Activated CD4-positive, alpha-beta T cell treated with anti-CD3 and anti-CD28 coated beads for 48 hours (primary cell): ENCODE measurements around the gene ZCCHC3.

ENCODE experiments used
- DNase-seq: peaks from one replicate; pipeline ENCODE4 v3.0.0-alpha.2; 2020

Gene ZCCHC3

DNA sequence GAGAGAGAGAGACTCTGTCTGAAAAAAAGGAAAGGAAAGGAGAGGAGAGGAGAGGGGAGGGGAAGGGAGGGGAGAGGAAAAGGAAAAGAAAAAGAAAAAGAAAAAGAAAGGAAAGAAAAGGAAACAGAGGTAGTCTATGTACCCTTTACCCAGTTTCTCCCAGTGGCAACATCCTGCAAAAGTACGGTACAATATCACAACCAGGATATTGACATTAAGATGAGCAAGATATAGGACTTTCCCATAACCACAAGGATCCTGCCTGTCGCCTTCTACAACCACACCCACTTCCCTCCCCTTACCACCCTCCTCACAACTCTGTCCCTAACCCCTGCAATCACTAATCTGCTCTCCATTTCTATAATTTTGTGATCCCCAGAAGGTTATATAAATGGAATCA, 10.9 kb upstream of the ZCCHC3 start:
- no peak for DNase-seq

GRCh38 chr20:288956-289692, 8.2 kb upstream of the ZCCHC3 start:
- no peak for DNase-seq

DNA sequence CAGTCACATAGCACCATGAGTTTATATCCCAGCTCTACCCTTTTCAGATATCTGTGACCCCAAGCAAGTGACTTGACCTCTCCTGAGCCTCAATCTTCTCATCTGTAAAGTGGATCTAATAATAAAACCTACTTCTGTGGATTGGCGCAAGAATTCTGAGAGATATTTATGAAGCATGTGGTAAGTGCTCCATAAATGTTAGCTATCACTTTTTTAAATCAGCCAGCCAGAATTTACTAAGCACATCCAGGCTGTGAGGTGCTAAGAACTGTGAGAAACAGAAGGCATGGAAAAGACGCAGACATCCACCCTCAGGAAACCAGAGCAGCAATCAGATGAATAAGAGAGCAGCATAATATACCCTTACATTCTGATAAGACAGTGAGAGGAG, 7.7 kb upstream of the ZCCHC3 start:
- no peak for DNase-seq

DNA sequence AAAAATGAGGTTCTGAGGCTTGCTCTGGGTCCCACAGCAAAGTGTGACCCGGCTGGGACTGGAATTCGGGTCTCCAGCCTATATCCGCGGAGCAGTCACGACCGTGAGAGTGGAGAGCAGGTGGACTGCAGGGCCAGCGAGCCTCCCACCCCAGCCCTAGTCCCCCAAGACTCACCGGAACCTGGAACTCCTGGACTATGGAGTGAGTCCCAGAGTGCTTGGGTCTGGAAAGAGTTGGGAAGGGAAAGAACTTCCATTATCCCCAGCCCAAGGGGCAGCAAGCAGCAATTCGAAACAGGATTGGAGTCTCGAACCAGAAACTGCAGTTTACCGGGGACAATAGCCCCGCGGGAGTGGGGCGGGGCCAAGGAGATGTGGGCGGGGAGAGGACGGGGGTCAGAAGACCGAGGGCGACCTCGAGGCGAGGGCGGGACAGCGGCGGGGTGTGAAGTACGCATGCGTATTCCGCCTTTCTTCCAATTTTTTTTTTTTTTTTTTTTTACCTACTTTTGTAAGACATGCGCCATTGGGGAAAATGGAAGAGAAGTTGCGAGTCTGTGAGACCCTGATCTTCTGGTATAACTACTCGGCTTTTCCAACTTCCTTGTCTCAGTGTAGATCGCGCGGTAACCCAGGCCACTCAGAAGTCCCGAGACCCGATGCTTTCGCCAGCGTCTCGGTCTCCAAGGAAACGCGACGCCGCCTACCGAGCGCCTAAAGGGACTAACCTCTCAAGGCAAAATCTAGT, 7.1 kb upstream of the ZCCHC3 start, which contains the start of gene C20orf96:
Gene C20orf96, minus strand, starts transcription at position 667 of the 748 bp plus-strand sequence. Its CDS starts 140 bp downstream, at position 527.
- DNase-seq = peak; percentile 93

- no peak for DNase-seq
Measured at GRCh38 chr20:294602-295001, 2.8 kb upstream of the ZCCHC3 start.

GRCh38 chr20:295804-296203, 1.6 kb upstream of the ZCCHC3 start:
- no peak for DNase-seq

GRCh38 chr20:297925-298775, 780 bp downstream of the ZCCHC3 start:
- DNase-seq = peak; percentile 62

- DNase-seq = no peak
Measured at GRCh38 chr20:298776-299391, 1.5 kb downstream of the ZCCHC3 start.

DNA sequence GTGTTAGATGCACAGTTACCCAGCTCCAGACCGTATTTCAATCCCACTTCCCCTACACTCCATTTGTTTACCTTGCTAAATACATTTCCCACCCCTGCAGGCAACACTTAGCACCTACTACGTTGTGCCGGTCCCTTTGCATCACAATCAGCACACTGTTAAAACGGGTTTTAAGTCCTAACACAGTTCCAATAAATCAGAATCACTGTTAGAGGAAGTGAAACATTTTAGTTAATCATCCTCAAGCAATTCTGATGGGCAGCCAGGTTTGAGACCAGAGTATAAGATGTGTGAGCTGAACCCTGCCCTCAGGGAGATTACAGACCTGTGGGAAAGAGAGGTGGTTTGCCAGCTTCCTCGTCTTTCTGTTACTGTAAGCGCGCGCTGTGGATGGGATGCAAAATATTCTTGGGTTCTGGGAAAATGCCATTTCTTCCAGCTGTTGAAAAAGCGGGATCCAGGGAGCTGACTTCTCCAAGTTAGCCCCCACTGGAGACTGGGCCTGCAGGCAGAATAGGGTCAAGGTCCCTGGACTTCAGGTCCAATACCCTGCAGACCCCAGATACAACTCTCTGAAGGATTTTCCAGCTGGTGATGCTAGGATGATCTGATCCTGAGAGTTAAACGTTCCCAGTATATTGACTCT, 3.1 kb downstream of the ZCCHC3 start:
- no peak for DNase-seq

- DNase-seq = peak; percentile 24
Measured at GRCh38 chr20:301886-302848, 4.8 kb downstream of the ZCCHC3 start.

- DNase-seq = no peak
Measured at GRCh38 chr20:305745-306144, 8.4 kb downstream of the ZCCHC3 start.

DNA sequence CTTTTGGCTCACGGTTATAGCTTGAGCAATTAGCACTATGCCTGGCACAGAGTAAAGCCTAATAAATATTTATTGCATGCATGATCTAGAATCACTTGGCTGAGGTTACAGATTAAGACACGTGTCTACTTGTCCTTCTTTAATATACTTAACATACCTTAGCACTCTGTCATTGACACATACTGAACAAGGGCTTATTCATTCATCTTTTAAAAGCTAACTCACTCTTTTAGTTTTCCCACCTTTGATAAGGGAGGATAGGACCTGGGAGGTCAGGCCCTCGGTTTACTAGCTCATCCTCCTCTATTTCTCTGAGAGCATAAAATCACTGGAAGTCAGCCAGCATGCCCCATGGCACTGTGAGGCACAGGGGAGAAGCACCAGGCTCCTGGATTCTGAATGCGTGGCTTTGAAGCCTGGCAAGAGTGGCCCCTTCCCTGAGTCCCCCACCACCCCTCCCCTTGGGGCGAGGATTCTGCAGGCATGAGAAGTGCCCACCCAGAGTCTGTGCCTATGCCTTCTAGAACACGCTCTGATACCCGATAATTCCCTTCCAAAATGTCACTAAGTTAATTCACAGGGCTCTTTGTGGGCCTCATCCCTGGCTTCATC, 11.2 kb downstream of the ZCCHC3 start:
- DNase-seq = no peak

- DNase-seq = no peak
Measured at GRCh38 chr20:309306-309840, 12.0 kb downstream of the ZCCHC3 start.

DNA sequence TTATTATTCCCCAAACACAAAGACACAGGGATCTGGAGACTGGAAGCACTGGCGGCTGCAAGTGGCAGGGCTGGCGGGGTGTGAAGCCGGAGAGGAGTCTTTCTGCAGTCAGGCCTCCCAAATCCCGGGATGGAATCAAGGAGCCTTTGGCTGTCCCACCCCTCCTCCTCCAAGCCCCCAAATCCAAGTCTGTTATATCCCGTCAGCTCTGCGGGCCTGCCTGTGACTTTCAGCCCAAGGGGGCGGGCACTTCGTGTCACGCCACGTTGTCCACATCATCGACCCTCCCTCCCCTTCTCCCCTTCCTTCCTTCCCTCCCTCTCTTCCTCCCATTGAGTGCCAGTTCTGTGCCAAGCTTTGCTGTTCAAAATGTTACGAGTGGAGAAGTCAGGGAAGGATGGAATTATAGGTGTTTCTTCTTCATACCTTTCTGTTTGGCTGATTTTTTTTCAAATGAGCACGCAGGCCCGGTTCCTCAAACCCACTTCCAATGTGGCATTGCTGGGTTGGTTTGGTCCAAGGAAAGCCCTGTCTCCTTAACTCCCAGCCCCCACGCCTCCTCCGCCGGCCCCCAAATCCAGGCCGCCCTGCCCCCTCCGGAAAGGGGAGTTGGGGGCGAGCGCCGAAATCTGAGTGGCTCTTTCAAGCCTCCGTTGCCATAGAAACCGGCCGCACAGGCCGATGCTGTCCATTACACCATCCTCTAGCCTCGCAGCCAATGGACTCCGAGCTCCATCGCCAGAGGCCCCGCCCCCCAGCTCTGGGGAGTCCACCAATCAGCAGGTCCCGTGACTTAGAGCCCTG, 12.7 kb downstream of the ZCCHC3 start:
- DNase-seq = peak; percentile 95

DNA sequence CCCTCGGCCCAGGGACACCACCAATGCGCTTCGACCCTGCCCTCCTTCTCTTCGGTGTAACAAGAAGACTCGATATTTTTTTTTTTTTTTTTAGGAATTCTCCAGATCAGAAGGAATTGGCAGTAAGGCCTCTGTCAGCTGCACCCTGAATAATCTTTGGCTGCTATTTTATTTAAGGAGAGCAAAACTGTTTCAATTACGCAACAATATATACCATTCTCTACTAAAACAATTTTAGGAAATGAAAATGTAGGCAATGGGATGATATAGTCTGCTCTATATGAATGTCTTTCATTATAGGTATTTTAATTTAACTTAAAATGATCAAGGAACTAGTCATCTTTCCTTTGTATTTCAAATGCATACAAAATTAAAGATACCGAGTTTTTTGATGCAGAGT, 13.3 kb downstream of the ZCCHC3 start:
- DNase-seq = no peak

- DNase-seq = no peak
Measured at GRCh38 chr20:311609-312008, 14.2 kb downstream of the ZCCHC3 start.

DNA sequence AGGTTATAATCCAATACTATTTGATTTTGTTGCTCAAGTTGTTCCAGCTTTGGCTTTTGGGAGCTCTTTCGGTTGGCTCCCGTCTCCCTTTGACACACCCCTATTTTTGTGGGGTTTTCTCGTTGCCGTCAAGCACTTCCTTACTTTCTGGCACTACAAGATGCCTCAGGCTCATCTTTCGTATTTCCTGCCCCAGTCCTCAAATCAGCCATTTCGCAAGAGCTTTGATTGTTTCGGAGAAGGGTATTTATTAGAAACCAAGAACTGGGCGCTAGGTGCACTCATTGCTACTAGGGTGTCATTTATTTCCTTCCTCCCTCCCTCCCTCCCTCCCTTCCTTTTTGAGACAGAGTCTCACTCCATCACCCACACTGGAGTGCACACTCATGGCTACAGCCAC, 14.7 kb downstream of the ZCCHC3 start:
- no peak for DNase-seq

GRCh38 chr20:312866-313265, 15.5 kb downstream of the ZCCHC3 start:
- no peak for DNase-seq

DNA sequence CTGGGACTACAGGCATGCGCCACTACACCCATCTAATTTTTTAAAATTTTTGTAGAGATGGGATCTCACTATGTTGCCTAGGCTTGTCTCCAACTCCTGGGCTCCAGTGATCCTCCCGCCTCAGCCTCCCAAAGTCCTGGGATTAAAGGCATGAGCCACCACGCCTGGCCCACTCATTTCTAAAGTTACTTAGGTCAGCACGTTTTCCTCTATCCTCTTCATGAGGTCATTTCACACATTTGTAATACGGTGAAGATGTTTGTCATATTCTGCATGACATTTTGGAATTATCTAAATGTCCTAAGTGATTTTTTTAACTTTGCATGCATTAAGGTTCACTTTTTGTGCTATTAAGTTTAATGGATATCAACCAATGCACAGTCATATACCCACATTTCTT, 16.0 kb downstream of the ZCCHC3 start:
- DNase-seq = no peak

- no peak for DNase-seq
Measured at GRCh38 chr20:313948-314347, 16.6 kb downstream of the ZCCHC3 start.
